H9 (cell line): Measurements from ENCODE around the gene RBM23. TPM values are rescaled to one million over a fixed set of nuclear protein-coding genes. Genes with fewer than 3 reads are reported as not detected.

Experiments used
- DNase-seq: peaks from one replicate; pipeline ENCODE4 v3.0.0-alpha.2; 2017
- H2AFZ ChIP-seq: one replicate; pipeline ENCODE4 v1.6.1; 2013; ENCODE audit warnings: mild to moderate bottlenecking, low read length, control low read depth, moderate library complexity
- H2AK5ac ChIP-seq: 2 replicates; pipeline ENCODE4 v1.6.1; 2013; ENCODE audit warnings: low read length, control low read depth, mixed read lengths; ENCODE audit not compliant: insufficient read length
- H2BK120ac ChIP-seq: one replicate; pipeline ENCODE4 v1.6.1; 2013; ENCODE audit warnings: low read depth, mild to moderate bottlenecking, low read length, control low read depth, inconsistent platforms; ENCODE audit not compliant: poor library complexity, severe bottlenecking
- H2BK12ac ChIP-seq: 2 replicates; pipeline ENCODE4 v1.6.1; 2013; ENCODE audit warnings: low read length, control low read depth, mixed read lengths, low read depth; ENCODE audit not compliant: insufficient read length
- H2BK15ac ChIP-seq: 2 replicates; pipeline ENCODE4 v1.6.1; 2013; ENCODE audit warnings: low read depth, low read length, control low read depth
- H2BK20ac ChIP-seq: one replicate; pipeline ENCODE4 v1.6.1; 2013; ENCODE audit warnings: low read depth, mild to moderate bottlenecking, low read length, control low read depth, inconsistent platforms; ENCODE audit not compliant: poor library complexity, severe bottlenecking
- H2BK5ac ChIP-seq: 2 replicates; pipeline ENCODE4 v1.6.1; 2013; ENCODE audit warnings: low read length, control low read depth, mixed read lengths; ENCODE audit not compliant: insufficient read length
- H3K14ac ChIP-seq: 2 replicates; pipeline ENCODE4 v1.6.1; 2013; ENCODE audit warnings: low read length, control low read depth; ENCODE audit not compliant: insufficient read depth
- H3K18ac ChIP-seq: 2 replicates; pipeline ENCODE4 v1.6.1; 2013; ENCODE audit warnings: low read depth, mild to moderate bottlenecking, mixed read lengths, low read length, control low read depth; ENCODE audit not compliant: insufficient read length
- H3K23ac ChIP-seq: 2 replicates; pipeline ENCODE4 v1.6.1; 2013; ENCODE audit warnings: low read length, control low read depth, mixed read lengths, low read depth; ENCODE audit not compliant: insufficient read length
- H3K23me2 ChIP-seq: 2 replicates; pipeline ENCODE4 v1.6.1; 2013; ENCODE audit warnings: low read depth, mild to moderate bottlenecking, mixed read lengths, low read length, control low read depth; ENCODE audit not compliant: insufficient read length, poor library complexity, severe bottlenecking
- H3K27ac ChIP-seq: 2 replicates; pipeline ENCODE4 v1.5.1; 2013; ENCODE audit warnings: low read length, control low read depth, mixed read lengths, low read depth; ENCODE audit not compliant: insufficient read length
- H3K27me3 ChIP-seq: 2 replicates; pipeline ENCODE4 v1.6.1; 2013; ENCODE audit warnings: low read length, control low read depth, inconsistent platforms; ENCODE audit not compliant: insufficient read depth
- H3K4ac ChIP-seq: 2 replicates; pipeline ENCODE4 v1.6.1; 2013; ENCODE audit warnings: low read depth, mild to moderate bottlenecking, control low read depth, inconsistent platforms, low read length, moderate library complexity
- H3K4me1 ChIP-seq: 2 replicates; pipeline ENCODE4 v1.6.1; 2013; ENCODE audit warnings: low read length, control low read depth, inconsistent platforms; ENCODE audit not compliant: insufficient read depth
- H3K4me2 ChIP-seq: 2 replicates; pipeline ENCODE4 v1.6.1; 2013; ENCODE audit warnings: low read length, control low read depth, mixed read lengths; ENCODE audit not compliant: insufficient read length, insufficient read depth
- H3K56ac ChIP-seq: 2 replicates; pipeline ENCODE4 v1.6.1; 2013; ENCODE audit warnings: low read depth, mild to moderate bottlenecking, mixed read lengths, low read length, control low read depth; ENCODE audit not compliant: insufficient read length
- H3K79me1 ChIP-seq: 2 replicates; pipeline ENCODE4 v1.6.1; 2013; ENCODE audit warnings: low read depth, mild to moderate bottlenecking, moderate library complexity, low read length, control low read depth, inconsistent platforms; ENCODE audit not compliant: insufficient read depth, poor library complexity, severe bottlenecking
- H3K79me2 ChIP-seq: 2 replicates; pipeline ENCODE4 v1.6.1; 2013; ENCODE audit warnings: low read length, control low read depth, inconsistent platforms; ENCODE audit not compliant: insufficient read depth
- H3K9ac ChIP-seq: 2 replicates; pipeline ENCODE4 v1.6.1; 2013; ENCODE audit warnings: low read length, control low read depth, mixed read lengths; ENCODE audit not compliant: insufficient read length; ENCODE audit errors: extremely low read depth
- H3K9me3 ChIP-seq: one replicate; pipeline ENCODE4 v1.6.1; 2013; ENCODE audit warnings: low read depth, low read length, inconsistent platforms; ENCODE audit not compliant: control insufficient read depth
- H3T11ph ChIP-seq: one replicate; pipeline ENCODE4 v1.6.1; 2013; ENCODE audit warnings: mild to moderate bottlenecking, low read length, control low read depth, inconsistent platforms
- H4K20me1 ChIP-seq: one replicate; pipeline ENCODE4 v1.6.1; 2013; ENCODE audit not compliant: control insufficient read depth, insufficient read length, insufficient read depth
- H4K5ac ChIP-seq: 2 replicates; pipeline ENCODE4 v1.6.1; 2013; ENCODE audit warnings: low read depth, mild to moderate bottlenecking, mixed read lengths, low read length, control low read depth; ENCODE audit not compliant: insufficient read length
- H4K8ac ChIP-seq: replicated peaks from 2 replicates; pipeline ENCODE4 v1.6.1; 2013; ENCODE audit warnings: low read length, control low read depth, mixed read lengths, low read depth; ENCODE audit not compliant: insufficient read length
- H4K91ac ChIP-seq: 2 replicates; pipeline ENCODE4 v1.6.1; 2013; ENCODE audit warnings: low read depth, mild to moderate bottlenecking, moderate library complexity, mixed read lengths, low read length, control low read depth; ENCODE audit not compliant: insufficient read length
- H3K27ac Mint-ChIP-seq, 3 experiments: 2 replicates in 2 of 3; 3 replicates in 1 of 3; pipeline ENCODE4 v1.8.0; 2020 to 2021; ENCODE audit warnings: mixed read lengths in 3 of 3, mild to moderate bottlenecking in 1 of 3, moderate library complexity in 1 of 3
- H3K27me3 Mint-ChIP-seq: 2 replicates; pipeline ENCODE4 v1.8.0; 2021; ENCODE audit warnings: low read depth, mild to moderate bottlenecking, moderate library complexity, mixed read lengths
- H3K36me3 Mint-ChIP-seq, 3 experiments: 2 replicates in 2 of 3; 3 replicates in 1 of 3; pipeline ENCODE4 v1.8.0; 2020 to 2021; ENCODE audit warnings: low read depth in 3 of 3, mixed read lengths in 3 of 3; ENCODE audit not compliant: insufficient read depth in 1 of 3
- H3K4me1 Mint-ChIP-seq, 2 experiments: 2 replicates each; pipeline ENCODE4 v1.8.0; 2020; ENCODE audit warnings: mixed read lengths in 2 of 2
- H3K4me3 Mint-ChIP-seq, 2 experiments: 2 replicates in 1 of 2; 3 replicates in 1 of 2; pipeline ENCODE4 v1.8.0; 2020 to 2021; ENCODE audit warnings: mild to moderate bottlenecking in 2 of 2, mixed read lengths in 2 of 2, moderate library complexity in 1 of 2
- H3K9me3 Mint-ChIP-seq, 2 experiments: 2 replicates in 1 of 2; 3 replicates in 1 of 2; pipeline ENCODE4 v1.8.0; 2020; ENCODE audit warnings: mild to moderate bottlenecking in 2 of 2, mixed read lengths in 2 of 2, moderate library complexity in 1 of 2
- WGBS: extraction: QIAGEN DNeasy Blood & Tissue Kit; methylation state at CpG from one replicate; pipeline ENCODE4 v1.1.7; 2013; ENCODE audit warnings: missing lambda C conversion rate, low lambda C conversion rate, mixed read lengths; ENCODE audit not compliant: insufficient read length; ENCODE audit errors: extremely low coverage; 5-methylcytosine and 5-hydroxymethylcytosine counted together
- total RNA-seq: library from RNA; stranded (reverse); gene quantifications from 2 replicates; pipeline ENCODE4 v1.2.1, GENCODE V29; 2021
- TF ChIP-seq, protein P1 (sequence below): fragments of 200-600 bp; sonication (generic); conservative IDR thresholded peaks from 3 replicates; pipeline ENCODE4 v1.8.0; 2021; ENCODE audit warnings: antibody characterized with exemption, mild to moderate bottlenecking

The RBM23 gene
- total RNA-seq, 1 experiment from 2014 or later = 79.0 TPM

DNA sequence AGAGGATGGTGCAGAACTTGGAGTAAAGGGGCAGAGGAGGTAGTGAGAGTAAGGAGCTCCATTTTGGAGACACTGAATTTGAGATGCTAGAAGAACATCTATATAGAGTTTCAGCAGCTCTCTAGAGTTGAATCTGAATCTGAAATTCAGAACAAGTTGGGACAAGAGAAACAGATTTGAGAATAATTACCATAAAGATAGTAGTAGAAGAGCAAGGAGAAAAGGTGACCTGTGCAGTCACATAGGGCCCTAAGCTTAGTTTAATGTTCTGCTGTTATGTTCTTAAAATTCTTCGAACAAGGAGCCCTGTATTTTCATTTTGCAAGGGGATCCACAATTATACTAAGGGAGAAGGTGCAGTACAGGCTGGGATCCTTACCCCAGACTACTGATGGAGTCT lies 28.5 kb downstream of the RBM23 start:
- H2BK120ac ChIP-seq = no peak overlapping the region
- WGBS = no CpG with 5 or more reads among the region's 1 CpG
- no peaks in the 10 kb centered on the region for H3K9me3 ChIP-seq
- no peak overlapping the region for H3T11ph ChIP-seq
- peaks cover 7% of the 10 kb centered on the region for H3K23me2 ChIP-seq
- H3K4me2 ChIP-seq = no peak overlapping the region
- H3K4ac ChIP-seq = no peak overlapping the region
- Mint-ChIP-seq H3K4me1 (peaks cover 16 to 24% of the 10 kb centered on the region in 2 experiments), H3K9me3 (no peaks in the 10 kb centered on the region; a peak in 1 of 5 replicates), H3K27me3 (peaks cover 23% of the 10 kb centered on the region), H3K27ac (no peak overlapping the region), H3K4me3 (no peak overlapping the region), H3K36me3 (peaks cover 0 to 7% (median 6%) of the 10 kb centered on the region in 3 experiments; a peak in 3 of 7 replicates)
- H3K56ac ChIP-seq = no peak overlapping the region
- no peak overlapping the region for H3K9ac ChIP-seq
- H4K91ac ChIP-seq = no peak overlapping the region
- H3K27me3 ChIP-seq = peaks cover 3% of the 10 kb centered on the region; the same call in 1 of the 2 replicates
- no peak overlapping the region for H3K23ac ChIP-seq
- H2AFZ ChIP-seq = no peak overlapping the region
- H2BK20ac ChIP-seq = no peak overlapping the region
- H3K79me1 ChIP-seq = no peaks in the 10 kb centered on the region
- H4K5ac ChIP-seq = no peak overlapping the region
- DNase-seq = no peak
- no peak overlapping the region for H4K8ac ChIP-seq
- TF ChIP-seq, protein P1, sequence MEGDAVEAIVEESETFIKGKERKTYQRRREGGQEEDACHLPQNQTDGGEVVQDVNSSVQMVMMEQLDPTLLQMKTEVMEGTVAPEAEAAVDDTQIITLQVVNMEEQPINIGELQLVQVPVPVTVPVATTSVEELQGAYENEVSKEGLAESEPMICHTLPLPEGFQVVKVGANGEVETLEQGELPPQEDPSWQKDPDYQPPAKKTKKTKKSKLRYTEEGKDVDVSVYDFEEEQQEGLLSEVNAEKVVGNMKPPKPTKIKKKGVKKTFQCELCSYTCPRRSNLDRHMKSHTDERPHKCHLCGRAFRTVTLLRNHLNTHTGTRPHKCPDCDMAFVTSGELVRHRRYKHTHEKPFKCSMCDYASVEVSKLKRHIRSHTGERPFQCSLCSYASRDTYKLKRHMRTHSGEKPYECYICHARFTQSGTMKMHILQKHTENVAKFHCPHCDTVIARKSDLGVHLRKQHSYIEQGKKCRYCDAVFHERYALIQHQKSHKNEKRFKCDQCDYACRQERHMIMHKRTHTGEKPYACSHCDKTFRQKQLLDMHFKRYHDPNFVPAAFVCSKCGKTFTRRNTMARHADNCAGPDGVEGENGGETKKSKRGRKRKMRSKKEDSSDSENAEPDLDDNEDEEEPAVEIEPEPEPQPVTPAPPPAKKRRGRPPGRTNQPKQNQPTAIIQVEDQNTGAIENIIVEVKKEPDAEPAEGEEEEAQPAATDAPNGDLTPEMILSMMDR = no peak
- no peak overlapping the region for H3K18ac ChIP-seq
- H3K27ac ChIP-seq = no peak overlapping the region
- H4K20me1 ChIP-seq = no peaks in the 10 kb centered on the region
- H3K4me1 ChIP-seq = no peaks in the 10 kb centered on the region; the same call in 1 of the 2 replicates
- H2AK5ac ChIP-seq = no peak overlapping the region
- H2BK15ac ChIP-seq = no peak overlapping the region
- no peak overlapping the region for H2BK12ac ChIP-seq
- no peak overlapping the region for H2BK5ac ChIP-seq
- no peaks in the 10 kb centered on the region for H3K79me2 ChIP-seq
- no peak overlapping the region for H3K14ac ChIP-seq
